HFFc6 (cell line): ENCODE results near the gene CD177. TPM values are rescaled to one million over a fixed set of nuclear protein-coding genes. Genes with fewer than 3 reads are reported as not detected.
"Not testable (repeated sequence)": the region's sequence is repeated elsewhere in the genome, so short reads cannot be mapped to it uniquely, and the experiment has no call there.

Experiments
- DNase-seq: peaks from one replicate; pipeline ENCODE4 v3.0.0-alpha.2; 2018
- H3K27ac Mint-ChIP-seq: 2 replicates; pipeline ENCODE4 v1.8.0; 2020; ENCODE audit warnings: mild to moderate bottlenecking, mixed read lengths
- H3K27me3 Mint-ChIP-seq: 2 replicates; pipeline ENCODE4 v1.8.0; 2021; ENCODE audit warnings: mild to moderate bottlenecking, moderate library complexity, mixed read lengths; ENCODE audit not compliant: insufficient read depth
- H3K36me3 Mint-ChIP-seq: 2 replicates; pipeline ENCODE4 v1.8.0; 2021; ENCODE audit warnings: low read depth, mixed read lengths
- H3K4me1 Mint-ChIP-seq: 2 replicates; pipeline ENCODE4 v1.8.0; 2020; ENCODE audit warnings: low read depth, mixed read lengths
- H3K4me3 Mint-ChIP-seq: 2 replicates; pipeline ENCODE4 v1.8.0; 2020; ENCODE audit warnings: mild to moderate bottlenecking, moderate library complexity, mixed read lengths
- H3K9me3 Mint-ChIP-seq: 2 replicates; pipeline ENCODE4 v1.8.0; 2020; ENCODE audit warnings: mild to moderate bottlenecking, mixed read lengths
- CTCF ChIP-seq: fragments of 200-600 bp; sonication (generic); IDR thresholded peaks from 2 replicates; pipeline ENCODE4 v1.5.0; 2021; ENCODE audit warnings: antibody characterized with exemption, mild to moderate bottlenecking
- total RNA-seq, 6 experiments: library from RNA; stranded (reverse); fragmentation: NEBNext Ultra II Directional; extraction: Animal tissue kit (Norgen Biotek cat#: 25700); gene quantifications; 2 replicates in 1 of 6; 3 replicates in 5 of 6; pipeline ENCODE4 v1.2.3, GENCODE V29; 2021

CD177 gene
- total RNA-seq, 6 experiments from 2014 or later, result 0.54 to 1.00 (median 0.71) TPM

DNA sequence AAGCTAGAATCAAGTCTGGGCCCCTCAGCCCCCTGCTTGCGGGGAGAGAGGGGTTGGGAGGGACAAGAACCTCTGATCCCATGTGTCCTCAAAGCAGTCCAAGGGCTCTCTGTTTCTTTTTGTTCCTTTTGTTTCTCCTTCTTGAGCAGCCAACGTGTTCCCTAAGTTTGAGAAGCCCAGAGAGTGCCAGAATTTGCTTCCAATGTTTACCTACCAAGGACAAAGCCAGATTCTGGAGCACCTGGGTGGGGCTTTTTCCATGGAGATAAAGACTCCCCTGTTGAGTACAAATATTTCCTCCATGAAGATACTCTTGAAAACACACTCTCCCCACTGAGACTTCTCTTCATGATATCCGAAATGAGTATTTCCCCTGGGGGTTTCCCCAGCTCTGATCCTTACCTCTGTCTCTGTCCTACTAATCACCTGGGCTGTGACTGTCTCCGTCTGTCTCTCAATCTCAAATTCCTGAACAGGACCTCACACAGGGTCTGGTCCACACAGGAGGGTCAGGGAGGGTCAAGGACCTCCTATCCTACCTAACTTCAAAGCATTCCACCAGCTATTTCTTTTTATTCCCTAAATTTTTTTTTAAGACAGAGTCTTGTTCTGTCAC, 27.4 kb downstream of the CD177 start:
- Mint-ChIP-seq H3K27ac (no peak overlapping the region), H3K27me3 (peaks cover 21% of the 10 kb centered on the region), H3K4me3 (no peak overlapping the region), H3K9me3 (no peaks in the 10 kb centered on the region), H3K36me3 (peaks cover 2% of the 10 kb centered on the region; the same call in 1 of the 2 replicates), H3K4me1 (no peaks in the 10 kb centered on the region)
- TF ChIP-seq CTCF, result no peak
- no peak for DNase-seq

DNA sequence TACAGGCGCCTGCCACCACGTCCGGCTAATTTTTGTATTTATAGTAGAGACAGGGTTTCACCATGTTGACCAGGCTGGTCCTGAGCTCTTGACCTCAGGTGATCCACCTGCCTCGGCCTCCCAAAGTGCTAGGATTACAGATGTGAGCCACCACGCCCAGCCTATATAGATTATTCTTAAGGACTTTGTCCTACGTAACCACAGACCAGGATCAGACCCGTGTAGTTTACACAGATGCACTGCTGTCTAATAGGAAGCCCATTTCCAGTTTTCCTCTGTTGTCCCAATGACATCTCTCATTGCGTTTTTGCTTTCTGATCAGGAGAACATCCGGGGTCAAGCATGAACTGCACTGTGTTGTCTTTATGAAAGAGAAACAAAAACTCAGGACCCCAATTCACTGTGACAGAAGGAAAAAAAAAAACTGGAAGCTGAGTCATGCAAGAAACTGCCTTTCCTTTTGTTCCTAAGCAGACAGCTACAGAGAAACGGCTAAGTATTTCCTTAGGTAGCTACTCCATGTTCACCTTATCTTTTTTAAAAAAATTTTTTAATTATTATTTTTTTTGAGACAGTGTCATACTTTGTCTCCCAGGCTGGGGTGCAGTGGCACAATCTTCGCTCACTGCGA, 29.2 kb downstream of the CD177 start:
- not testable (repeated sequence) for H3K4me1 Mint-ChIP-seq, H3K9me3 Mint-ChIP-seq, H3K27ac Mint-ChIP-seq, DNase-seq, H3K4me3 Mint-ChIP-seq, H3K36me3 Mint-ChIP-seq
- peaks cover 30% of the 10 kb centered on the region for H3K27me3 Mint-ChIP-seq

DNA sequence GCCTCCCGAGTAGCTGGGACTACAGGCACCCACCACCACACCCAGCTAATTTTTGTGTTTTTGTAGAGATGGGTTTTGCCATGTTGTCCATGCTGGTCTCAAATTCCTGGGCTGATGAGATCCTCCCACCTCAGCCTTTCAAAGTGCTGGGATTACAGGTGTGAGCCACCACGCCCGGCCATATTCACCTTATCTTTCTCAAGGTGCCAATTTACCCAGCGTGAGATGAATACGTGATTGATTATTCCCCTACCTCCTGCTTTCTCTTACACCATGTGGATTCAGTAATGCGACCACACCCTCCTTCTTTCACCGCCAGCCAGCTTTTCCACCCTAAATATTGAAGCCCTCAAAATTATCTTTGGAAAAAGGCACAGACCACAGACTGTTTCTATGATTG, 29.8 kb downstream of the CD177 start:
- not testable (repeated sequence) for DNase-seq, H3K9me3 Mint-ChIP-seq, H3K4me3 Mint-ChIP-seq, H3K36me3 Mint-ChIP-seq, H3K27ac Mint-ChIP-seq, H3K4me1 Mint-ChIP-seq
- H3K27me3 Mint-ChIP-seq, result peaks cover 32% of the 10 kb centered on the region

DNA sequence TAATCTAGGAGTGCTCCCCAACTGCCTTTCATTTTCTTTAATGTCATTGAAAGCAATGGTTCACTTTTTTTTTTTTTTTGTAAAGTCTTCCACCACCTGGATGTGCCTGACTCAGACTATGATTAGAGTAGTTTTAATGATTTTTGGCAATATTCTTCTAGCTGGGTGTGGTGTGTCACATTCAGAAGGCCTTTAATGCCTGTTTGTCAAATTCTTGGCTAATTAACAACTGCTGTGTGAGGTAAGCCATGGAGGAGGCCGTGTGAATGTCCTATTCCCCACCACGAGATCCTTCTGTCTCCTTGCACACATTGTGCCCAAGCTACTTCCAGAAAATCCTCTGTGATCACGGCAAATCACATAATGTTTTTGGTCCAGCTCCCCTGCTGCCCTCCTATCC, 30.3 kb downstream of the CD177 start:
- not testable (repeated sequence) for H3K9me3 Mint-ChIP-seq, H3K36me3 Mint-ChIP-seq, DNase-seq, H3K27ac Mint-ChIP-seq, H3K4me1 Mint-ChIP-seq, H3K4me3 Mint-ChIP-seq
- peaks cover 32% of the 10 kb centered on the region for H3K27me3 Mint-ChIP-seq

GRCh38 chr19:43390903-43391551, 37.5 kb downstream of the CD177 start:
- H3K4me1 Mint-ChIP-seq, DNase-seq, H3K27ac Mint-ChIP-seq, H3K9me3 Mint-ChIP-seq, H3K36me3 Mint-ChIP-seq, H3K4me3 Mint-ChIP-seq: not testable (repeated sequence)
- H3K27me3 Mint-ChIP-seq, result peaks cover 57% of the 10 kb centered on the region

DNA sequence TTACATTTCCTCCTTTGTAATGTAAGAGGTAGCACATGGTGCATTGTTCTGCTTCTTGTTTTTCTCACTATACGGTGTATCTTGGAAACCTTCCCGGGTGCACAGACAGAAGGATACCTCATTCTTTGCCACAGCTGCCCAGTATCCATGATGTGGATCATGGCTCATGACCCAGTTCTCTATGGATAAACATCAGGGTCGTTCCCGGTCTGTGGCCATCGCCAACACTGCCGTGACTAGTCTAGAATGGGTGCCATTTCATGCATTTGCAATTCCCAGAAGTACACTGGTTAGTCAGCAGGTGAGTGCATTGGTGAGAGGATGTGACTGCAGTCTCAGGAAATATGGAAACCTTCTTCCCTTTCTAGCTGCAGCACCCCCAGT, 38.1 kb downstream of the CD177 start:
- H3K4me3 Mint-ChIP-seq, H3K27ac Mint-ChIP-seq, H3K36me3 Mint-ChIP-seq, H3K9me3 Mint-ChIP-seq, DNase-seq, H3K4me1 Mint-ChIP-seq: not testable (repeated sequence)
- peaks cover 58% of the 10 kb centered on the region for H3K27me3 Mint-ChIP-seq

GRCh38 chr19:43393501-43393900, 40.0 kb downstream of the CD177 start:
- not testable (repeated sequence) for H3K4me1 Mint-ChIP-seq, DNase-seq, H3K36me3 Mint-ChIP-seq, H3K4me3 Mint-ChIP-seq, H3K9me3 Mint-ChIP-seq, H3K27ac Mint-ChIP-seq
- H3K27me3 Mint-ChIP-seq, result peaks cover 59% of the 10 kb centered on the region

DNA sequence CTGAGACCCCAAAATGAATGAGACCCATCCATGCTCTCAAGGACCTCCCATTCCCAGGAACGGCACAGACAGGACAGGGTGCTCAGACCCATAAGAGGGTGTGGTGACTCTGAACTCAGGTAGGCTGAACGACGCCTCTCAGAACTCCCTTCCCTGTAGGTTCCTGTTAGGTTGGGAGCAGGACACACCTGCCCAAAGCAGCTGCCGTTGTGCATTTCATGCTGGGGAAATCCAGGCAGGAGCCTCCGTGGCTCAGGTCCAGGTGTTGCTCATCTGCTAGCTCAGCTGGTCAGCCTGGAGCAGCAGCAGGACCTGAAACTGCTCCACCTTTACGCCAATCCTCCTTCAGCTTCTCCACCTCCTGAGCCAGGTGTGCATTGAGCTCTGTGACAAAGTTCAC, 42.1 kb downstream of the CD177 start:
- no peak for TF ChIP-seq CTCF

More for the DNA sequence above, 42.1 kb downstream of the CD177 start:
- no peaks in the 10 kb centered on the region for H3K4me1 Mint-ChIP-seq
- H3K27ac Mint-ChIP-seq, result no peak overlapping the region
- no peak overlapping the region for H3K4me3 Mint-ChIP-seq
- no peak for DNase-seq
- no peaks in the 10 kb centered on the region for H3K36me3 Mint-ChIP-seq
- no peaks in the 10 kb centered on the region for H3K9me3 Mint-ChIP-seq
- H3K27me3 Mint-ChIP-seq, result peaks cover 57% of the 10 kb centered on the region
